IMR-90 (cell line): ENCODE data around the gene ZNF292. TPM values are rescaled to one million over a fixed set of nuclear protein-coding genes. Genes with fewer than 3 reads are reported as not detected.

Source experiments
- ATAC-seq: fragments of 200-7000 bp; cut with Tn5 transposase; 2 replicates; pipeline ENCODE4 v1.9.1; 2020; ENCODE audit warnings: low read depth, mild to moderate bottlenecking, moderate library complexity
- BruUV-seq: library from RNA; stranded (reverse); fragments of 400-500 nt; replicated peaks from 2 replicates; lab custom pipeline; 2021; lab: Mats Ljungman, UMichigan
- CTCF ChIA-PET: fragments of 300-600 bp; formaldehyde crosslinking; extraction: SDS; loops from one replicate; lab custom pipeline; 2021; ENCODE audit warnings: antibody characterized with exemption; lab: Yijun Ruan, JAX
- POLR2A ChIA-PET: fragments of 300-600 bp; sonication (Branson Sonifier 250); formaldehyde crosslinking; loops from one replicate; lab custom pipeline; 2022; ENCODE audit warnings: antibody characterized with exemption; ENCODE audit not compliant: unreplicated experiment; lab: Charles Lee
- DNase-seq: peaks from one replicate; pipeline ENCODE4 v3.0.0; 2013
- H2AFZ ChIP-seq: replicated peaks from 2 replicates; pipeline ENCODE3; 2013; ENCODE audit warnings: low read length, mild to moderate bottlenecking; ENCODE audit not compliant: poor library complexity
- H2AK5ac ChIP-seq: 2 replicates; pipeline ENCODE4 v1.6.1; 2013; ENCODE audit warnings: low read depth, low read length, inconsistent platforms
- H2AK9ac ChIP-seq: replicated peaks from 2 replicates; pipeline ENCODE3; 2013; ENCODE audit warnings: mild to moderate bottlenecking, low read depth, low read length, moderate library complexity; ENCODE audit not compliant: poor library complexity
- H2BK120ac ChIP-seq: 2 replicates; pipeline ENCODE4 v1.6.1; 2013; ENCODE audit warnings: low read depth, low read length, inconsistent platforms
- H2BK15ac ChIP-seq: 3 replicates; pipeline ENCODE4 v1.6.1; 2013; ENCODE audit warnings: low read depth, low read length, inconsistent platforms
- H2BK20ac ChIP-seq: 2 replicates; pipeline ENCODE4 v1.6.1; 2013; ENCODE audit warnings: low read depth, mild to moderate bottlenecking, inconsistent platforms, low read length, moderate library complexity
- H2BK5ac ChIP-seq: 2 replicates; pipeline ENCODE4 v1.6.1; 2013; ENCODE audit warnings: mild to moderate bottlenecking, low read depth, low read length, inconsistent platforms; ENCODE audit not compliant: poor library complexity, severe bottlenecking
- H3K14ac ChIP-seq: replicated peaks from 2 replicates; pipeline ENCODE4 v1.6.1; 2013; ENCODE audit warnings: low read depth, low read length, inconsistent platforms
- H3K18ac ChIP-seq: 2 replicates; pipeline ENCODE4 v1.6.1; 2013; ENCODE audit warnings: low read depth, low read length, control low read depth
- H3K23ac ChIP-seq: 2 replicates; pipeline ENCODE4 v1.6.1; 2013; ENCODE audit warnings: low read depth, low read length, inconsistent platforms
- H3K27ac ChIP-seq: 2 replicates; pipeline ENCODE4 v1.5.1; 2013; ENCODE audit warnings: mild to moderate bottlenecking, control low read depth, low read length; ENCODE audit not compliant: insufficient read depth
- H3K27me3 ChIP-seq: 2 replicates; pipeline ENCODE4 v1.6.1; 2013; ENCODE audit warnings: low read length; ENCODE audit not compliant: control insufficient read depth, insufficient read depth
- H3K36me3 ChIP-seq: 2 replicates; pipeline ENCODE4 v1.6.1; 2013; ENCODE audit warnings: low read length, mixed read lengths; ENCODE audit not compliant: control insufficient read depth, insufficient read depth
- H3K4ac ChIP-seq: 2 replicates; pipeline ENCODE4 v1.6.1; 2013; ENCODE audit warnings: low read depth, low read length, inconsistent platforms
- H3K4me1 ChIP-seq: 2 replicates; pipeline ENCODE4 v1.6.1; 2013; ENCODE audit warnings: low read length, mixed read lengths; ENCODE audit not compliant: control insufficient read depth, insufficient read depth
- H3K4me2 ChIP-seq: 2 replicates; pipeline ENCODE4 v1.6.1; 2013; ENCODE audit warnings: low read depth, mild to moderate bottlenecking, control low read depth, low read length, moderate library complexity
- H3K4me3 ChIP-seq: 2 replicates; pipeline ENCODE4 v1.5.1; 2013; ENCODE audit warnings: low read depth, mild to moderate bottlenecking, control low read depth, low read length, moderate library complexity; ENCODE audit not compliant: insufficient read depth
- H3K56ac ChIP-seq: 2 replicates; pipeline ENCODE4 v1.6.1; 2013; ENCODE audit warnings: low read length, inconsistent platforms; ENCODE audit not compliant: insufficient read depth; ENCODE audit errors: extremely low read depth
- H3K79me1 ChIP-seq, 2 experiments: 2 replicates each; pipeline ENCODE4 v1.6.1; 2013; ENCODE audit warnings: low read length in 2 of 2, inconsistent platforms in 1 of 2, low read depth in 1 of 2
- H3K9ac ChIP-seq: 2 replicates; pipeline ENCODE4 v1.6.1; 2013; ENCODE audit warnings: low read depth, low read length, control low read depth
- H3K9me1 ChIP-seq: 2 replicates; pipeline ENCODE4 v1.6.1; 2013; ENCODE audit warnings: low read length, inconsistent platforms; ENCODE audit not compliant: insufficient read depth
- H3K9me3 ChIP-seq: 2 replicates; pipeline ENCODE4 v1.6.1; 2013; ENCODE audit warnings: low read length; ENCODE audit not compliant: control insufficient read depth, insufficient read depth
- H4K20me1 ChIP-seq: 2 replicates; pipeline ENCODE4 v1.6.1; 2013; ENCODE audit warnings: low read length, inconsistent platforms; ENCODE audit not compliant: insufficient read depth
- H4K5ac ChIP-seq: 2 replicates; pipeline ENCODE4 v1.6.1; 2013; ENCODE audit warnings: mild to moderate bottlenecking, low read depth, low read length, control low read depth
- H4K8ac ChIP-seq, 2 experiments: 2 replicates each; pipeline ENCODE4 v1.6.1; 2013; ENCODE audit warnings: low read depth in 2 of 2, low read length in 2 of 2, control low read depth in 1 of 2, inconsistent platforms in 1 of 2
- H4K91ac ChIP-seq: 2 replicates; pipeline ENCODE4 v1.6.1; 2013; ENCODE audit warnings: low read depth, low read length, inconsistent platforms; ENCODE audit not compliant: insufficient read depth
- BHLHE40 ChIP-seq: fragments of 150-350 bp; IDR thresholded peaks from 2 replicates; pipeline ENCODE4 v1.6.1; 2016; ENCODE audit warnings: mild to moderate bottlenecking, low read depth, low read length
- CEBPB ChIP-seq: IDR thresholded peaks from 2 replicates; pipeline ENCODE4 v1.6.1; 2012; ENCODE audit warnings: low read depth, low read length, improper control_type of control experiment
- CHD1 ChIP-seq: IDR thresholded peaks from 2 replicates; pipeline ENCODE4 v1.6.1; 2012; ENCODE audit warnings: low read depth, low read length, improper control_type of control experiment
- CTCF ChIP-seq: conservative IDR thresholded peaks from 2 replicates; pipeline ENCODE4 v1.5.1; 2012; ENCODE audit warnings: mild to moderate bottlenecking, low read depth, low read length, improper control_type of control experiment
- FOS ChIP-seq: fragments of 150-350 bp; IDR thresholded peaks from 2 replicates; pipeline ENCODE4 v1.6.1; 2016; ENCODE audit warnings: low read depth, low read length
- MAFK ChIP-seq: IDR thresholded peaks from 2 replicates; pipeline ENCODE4 v1.6.1; 2012; ENCODE audit warnings: low read depth, low read length, improper control_type of control experiment
- MAZ ChIP-seq: IDR thresholded peaks from 2 replicates; pipeline ENCODE4 v1.6.1; 2012; ENCODE audit warnings: low read depth, mild to moderate bottlenecking, low read length, improper control_type of control experiment, moderate library complexity, borderline replicate concordance
- MXI1 ChIP-seq: IDR thresholded peaks from 2 replicates; pipeline ENCODE4 v1.6.1; 2012; ENCODE audit warnings: low read depth, mild to moderate bottlenecking, low read length, moderate library complexity, borderline replicate concordance
- NFE2L2 ChIP-seq: fragments of 150-350 bp; IDR thresholded peaks from 2 replicates; pipeline ENCODE4 v1.6.1; 2016; ENCODE audit warnings: low read depth, mild to moderate bottlenecking, low read length
- POLR2A ChIP-seq: IDR thresholded peaks from 2 replicates; pipeline ENCODE4 v1.6.1; 2012; ENCODE audit warnings: mild to moderate bottlenecking, low read depth, low read length
- RAD21 ChIP-seq: IDR thresholded peaks from 2 replicates; pipeline ENCODE4 v1.6.1; 2012; ENCODE audit warnings: low read length, improper control_type of control experiment
- RCOR1 ChIP-seq: IDR thresholded peaks from 2 replicates; pipeline ENCODE4 v1.6.1; 2012; ENCODE audit warnings: mild to moderate bottlenecking, low read length, improper control_type of control experiment; ENCODE audit not compliant: insufficient replicate concordance
- RFX5 ChIP-seq: IDR thresholded peaks from 2 replicates; pipeline ENCODE4 v1.8.0; 2012; ENCODE audit warnings: low read depth, mild to moderate bottlenecking, low read length, moderate library complexity
- SMC3 ChIP-seq: fragments of 150-350 bp; IDR thresholded peaks from 2 replicates; pipeline ENCODE4 v1.6.1; 2016; ENCODE audit warnings: low read depth, mild to moderate bottlenecking, antibody characterized with exemption, low read length, moderate library complexity
- WGBS, 2 experiments: methylation state at CpG; one replicate each; pipeline versions ENCODE4 v1.1.5 to v1.1.7; 2013; ENCODE audit warnings: missing lambda C conversion rate in 2 of 2; ENCODE audit not compliant: insufficient read length in 1 of 2; ENCODE audit errors: extremely low coverage in 2 of 2; 5-methylcytosine and 5-hydroxymethylcytosine counted together
- dilution Hi-C: fragments of 300-500 bp; cut with HindIII; formaldehyde crosslinking; loops from one replicate; pipeline ENCODE4 v1.14.3; 2018; ENCODE audit warnings: low sequenced_read_pairs; ENCODE audit not compliant: unreplicated experiment
- in situ Hi-C: fragments of 300-500 bp; cut with MboI; formaldehyde crosslinking; loops from 3 replicates; pipeline ENCODE4 v1.14.3; 2019; ENCODE audit warnings: low sequenced_read_pairs, inconsistent platforms, mixed read lengths
- intact Hi-C: fragments of 100-400 bp; cut with micrococcal nuclease; formaldehyde crosslinking; loops from 2 replicates; pipeline ENCODE4 v1.10.0; 2022
- polyA plus RNA-seq, 3 experiments: library from polyadenylated mRNA; depleted of rRNA; stranded (reverse); fragments of >200 nt; gene quantifications; 2 replicates each; pipeline ENCODE4 v1.2.3, GENCODE V29; 2012; ENCODE audit warnings: low replicate concordance in 1 of 3
- total RNA-seq: library from RNA; depleted of rRNA; stranded (reverse); fragments of >200 nt; gene quantifications from 2 replicates; pipeline ENCODE4 v1.2.3, GENCODE V29; 2012
- TF ChIP-seq, protein P1 (sequence below): fragments of 150-350 bp; IDR thresholded peaks from 2 replicates; pipeline ENCODE4 v1.6.1; 2016; ENCODE audit warnings: low read depth, mild to moderate bottlenecking, low read length, moderate library complexity, borderline replicate concordance
- TF ChIP-seq, protein P2 (sequence below): fragments of 150-350 bp; IDR thresholded peaks from 2 replicates; pipeline ENCODE4 v1.6.1; 2017; ENCODE audit warnings: mild to moderate bottlenecking, antibody characterized with exemption, low read length, low read depth

ZNF292 gene
- total and polyA plus RNA-seq, 2 of the 4 experiments (the other 2 are of a cell fraction), result 5.5 to 28.3 TPM

DNA sequence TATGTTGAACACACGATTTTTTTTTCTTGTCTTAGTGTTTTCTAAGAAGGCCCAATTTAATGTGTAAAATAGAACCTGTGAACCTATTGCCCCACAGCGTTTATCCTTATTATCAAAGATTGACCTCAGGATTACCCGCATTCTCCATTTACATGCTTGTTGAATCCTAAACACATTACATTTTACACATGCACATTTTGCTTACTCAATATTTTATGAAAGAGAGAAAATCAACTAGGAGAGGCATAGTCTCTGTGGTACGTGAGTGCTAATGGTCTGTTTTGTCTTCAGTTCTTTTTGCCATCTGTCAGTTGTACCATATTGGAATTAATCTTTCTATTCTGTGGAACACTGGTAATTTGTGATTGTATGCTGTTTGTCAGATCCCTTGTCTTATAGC, 86.9 kb downstream of the ZNF292 start:
- Histone ChIP-seq H3K23ac (no peak overlapping the region), H4K91ac (no peak overlapping the region), H2BK120ac (no peak overlapping the region), H3K9ac (no peak overlapping the region), H2AK9ac (no peak overlapping the region), H2AK5ac (no peak overlapping the region), H3K9me3 (no peaks in the 10 kb centered on the region), H3K18ac (no peak overlapping the region), H3K4ac (no peak overlapping the region), H3K79me1 (peaks cover 13 to 15% of the 10 kb centered on the region in 2 experiments), H3K4me1 (no peaks in the 10 kb centered on the region), H3K56ac (no peak overlapping the region), H4K8ac (no peak overlapping the region), H2AFZ (no peak overlapping the region), H4K20me1 (peaks cover 11% of the 10 kb centered on the region; the same call in 1 of the 2 replicates), H3K27ac (no peak overlapping the region), H2BK5ac (no peak overlapping the region), H3K27me3 (no peaks in the 10 kb centered on the region), H3K36me3 (peaks cover 21% of the 10 kb centered on the region), H4K5ac (no peak overlapping the region), H3K4me2 (no peak overlapping the region), H2BK20ac (no peak overlapping the region), H3K14ac (no peak overlapping the region), H2BK15ac (no peak overlapping the region), H3K9me1 (no peaks in the 10 kb centered on the region), H3K4me3 (no peak overlapping the region)
- DNase-seq, result no peak
- ChIA-PET CTCF (no interaction called here), POLR2A (no interaction called here)
- dilution Hi-C loops (no loop called here), in situ Hi-C loops (no loop called here), intact Hi-C loops (loop anchor here (5.0 kb wide), 1 partner anchor 1505 kb away; no protein-coding TSS in a partner anchor)
- no peak for ATAC-seq
- BruUV-seq, result no TSS peak
- TF ChIP-seq RCOR1, result no peak
- no peak for TF ChIP-seq FOS
- TF ChIP-seq POLR2A, result no peak
- TF ChIP-seq, protein P1, sequence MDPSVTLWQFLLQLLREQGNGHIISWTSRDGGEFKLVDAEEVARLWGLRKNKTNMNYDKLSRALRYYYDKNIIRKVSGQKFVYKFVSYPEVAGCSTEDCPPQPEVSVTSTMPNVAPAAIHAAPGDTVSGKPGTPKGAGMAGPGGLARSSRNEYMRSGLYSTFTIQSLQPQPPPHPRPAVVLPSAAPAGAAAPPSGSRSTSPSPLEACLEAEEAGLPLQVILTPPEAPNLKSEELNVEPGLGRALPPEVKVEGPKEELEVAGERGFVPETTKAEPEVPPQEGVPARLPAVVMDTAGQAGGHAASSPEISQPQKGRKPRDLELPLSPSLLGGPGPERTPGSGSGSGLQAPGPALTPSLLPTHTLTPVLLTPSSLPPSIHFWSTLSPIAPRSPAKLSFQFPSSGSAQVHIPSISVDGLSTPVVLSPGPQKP, result no peak
- no peak for TF ChIP-seq MAFK
- no peak for TF ChIP-seq MAZ
- no peak for TF ChIP-seq RAD21
- TF ChIP-seq CHD1, result no peak
- TF ChIP-seq MXI1, result no peak
- no peak for TF ChIP-seq NFE2L2
- TF ChIP-seq SMC3, result no peak
- TF ChIP-seq CEBPB, result no peak
- TF ChIP-seq BHLHE40, result no peak
- no peak for TF ChIP-seq CTCF
- TF ChIP-seq, protein P2, sequence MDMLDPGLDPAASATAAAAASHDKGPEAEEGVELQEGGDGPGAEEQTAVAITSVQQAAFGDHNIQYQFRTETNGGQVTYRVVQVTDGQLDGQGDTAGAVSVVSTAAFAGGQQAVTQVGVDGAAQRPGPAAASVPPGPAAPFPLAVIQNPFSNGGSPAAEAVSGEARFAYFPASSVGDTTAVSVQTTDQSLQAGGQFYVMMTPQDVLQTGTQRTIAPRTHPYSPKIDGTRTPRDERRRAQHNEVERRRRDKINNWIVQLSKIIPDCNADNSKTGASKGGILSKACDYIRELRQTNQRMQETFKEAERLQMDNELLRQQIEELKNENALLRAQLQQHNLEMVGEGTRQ, result no peak
- TF ChIP-seq RFX5, result no peak
- no CpG with 5 or more reads among the region's 4 CpGs for whole genome bisulfite sequencing, 2 experiments
